Nephron progenitor cell (in vitro differentiated cells): ENCODE data around the gene MGAT3.
"Not testable (repeated sequence)": the region's sequence is repeated elsewhere in the genome, so short reads cannot be mapped to it uniquely, and the experiment has no call there.

Experiments
- DNase-seq: peaks from one replicate; pipeline ENCODE4 v3.0.0; 2021
- H3K27ac Mint-ChIP-seq: 2 replicates; pipeline ENCODE4 v1.8.0; 2021; ENCODE audit warnings: mild to moderate bottlenecking, moderate library complexity, mixed read lengths
- H3K27me3 Mint-ChIP-seq: 2 replicates; pipeline ENCODE4 v1.8.0; 2021; ENCODE audit warnings: mild to moderate bottlenecking, low read depth, mixed read lengths; ENCODE audit not compliant: poor library complexity
- H3K36me3 Mint-ChIP-seq: 2 replicates; pipeline ENCODE4 v1.8.0; 2021; ENCODE audit warnings: low read depth, mixed read lengths
- H3K4me1 Mint-ChIP-seq: 2 replicates; pipeline ENCODE4 v1.8.0; 2021; ENCODE audit warnings: mixed read lengths
- H3K4me3 Mint-ChIP-seq: 2 replicates; pipeline ENCODE4 v1.8.0; 2021; ENCODE audit warnings: mild to moderate bottlenecking, moderate library complexity, mixed read lengths
- H3K9me3 Mint-ChIP-seq: 2 replicates; pipeline ENCODE4 v1.8.0; 2021; ENCODE audit warnings: mild to moderate bottlenecking, moderate library complexity, mixed read lengths
- TF ChIP-seq, protein P1 (sequence below): fragments of 200-600 bp; sonication (generic); IDR thresholded peaks from 2 replicates; pipeline ENCODE4 v1.5.0; 2021; ENCODE audit warnings: antibody characterized with exemption

MGAT3 gene, protein sequence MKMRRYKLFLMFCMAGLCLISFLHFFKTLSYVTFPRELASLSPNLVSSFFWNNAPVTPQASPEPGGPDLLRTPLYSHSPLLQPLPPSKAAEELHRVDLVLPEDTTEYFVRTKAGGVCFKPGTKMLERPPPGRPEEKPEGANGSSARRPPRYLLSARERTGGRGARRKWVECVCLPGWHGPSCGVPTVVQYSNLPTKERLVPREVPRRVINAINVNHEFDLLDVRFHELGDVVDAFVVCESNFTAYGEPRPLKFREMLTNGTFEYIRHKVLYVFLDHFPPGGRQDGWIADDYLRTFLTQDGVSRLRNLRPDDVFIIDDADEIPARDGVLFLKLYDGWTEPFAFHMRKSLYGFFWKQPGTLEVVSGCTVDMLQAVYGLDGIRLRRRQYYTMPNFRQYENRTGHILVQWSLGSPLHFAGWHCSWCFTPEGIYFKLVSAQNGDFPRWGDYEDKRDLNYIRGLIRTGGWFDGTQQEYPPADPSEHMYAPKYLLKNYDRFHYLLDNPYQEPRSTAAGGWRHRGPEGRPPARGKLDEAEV

DNA sequence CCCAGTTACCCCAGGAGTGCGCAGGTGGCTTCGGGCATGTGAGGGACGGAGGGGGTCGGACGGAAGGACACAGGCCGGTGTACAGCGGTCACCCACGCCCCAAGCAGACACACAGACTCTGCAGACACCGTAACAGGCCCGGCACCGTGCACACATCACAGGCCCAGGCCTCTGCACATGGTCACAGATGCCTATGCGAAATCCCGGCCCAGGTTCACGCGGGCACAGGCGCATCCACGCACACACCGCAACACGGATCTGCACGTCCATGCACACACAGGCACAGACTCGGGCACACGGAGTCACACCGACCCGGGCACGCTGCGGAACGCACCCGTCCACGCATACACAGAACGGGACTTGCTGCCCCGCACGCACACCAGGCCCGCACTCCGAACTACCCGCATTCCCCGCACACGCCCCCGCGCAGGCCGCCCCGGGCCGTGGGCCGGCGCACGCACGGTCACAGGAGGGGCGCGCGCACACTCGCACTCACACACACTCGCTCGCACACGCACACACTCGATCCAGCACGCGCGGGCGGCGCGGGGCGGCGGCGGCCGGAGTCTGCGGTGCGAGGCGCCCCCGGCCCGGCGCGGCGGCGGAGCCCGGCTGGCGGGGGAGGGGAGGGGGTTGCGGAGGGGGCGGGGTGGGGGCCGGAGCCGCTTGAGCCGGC lies at the start of gene MGAT3:
Gene MGAT3 (plus strand): TSS at position 491 of the 676 bp plus-strand sequence. CDS start 30,336 bp downstream, outside the sequence.
- H3K4me3 Mint-ChIP-seq: peak within 1 kb of the TSS; percentile 81
- H3K9me3 Mint-ChIP-seq: no peaks in the 10 kb centered on the region
- TF ChIP-seq, protein P1, sequence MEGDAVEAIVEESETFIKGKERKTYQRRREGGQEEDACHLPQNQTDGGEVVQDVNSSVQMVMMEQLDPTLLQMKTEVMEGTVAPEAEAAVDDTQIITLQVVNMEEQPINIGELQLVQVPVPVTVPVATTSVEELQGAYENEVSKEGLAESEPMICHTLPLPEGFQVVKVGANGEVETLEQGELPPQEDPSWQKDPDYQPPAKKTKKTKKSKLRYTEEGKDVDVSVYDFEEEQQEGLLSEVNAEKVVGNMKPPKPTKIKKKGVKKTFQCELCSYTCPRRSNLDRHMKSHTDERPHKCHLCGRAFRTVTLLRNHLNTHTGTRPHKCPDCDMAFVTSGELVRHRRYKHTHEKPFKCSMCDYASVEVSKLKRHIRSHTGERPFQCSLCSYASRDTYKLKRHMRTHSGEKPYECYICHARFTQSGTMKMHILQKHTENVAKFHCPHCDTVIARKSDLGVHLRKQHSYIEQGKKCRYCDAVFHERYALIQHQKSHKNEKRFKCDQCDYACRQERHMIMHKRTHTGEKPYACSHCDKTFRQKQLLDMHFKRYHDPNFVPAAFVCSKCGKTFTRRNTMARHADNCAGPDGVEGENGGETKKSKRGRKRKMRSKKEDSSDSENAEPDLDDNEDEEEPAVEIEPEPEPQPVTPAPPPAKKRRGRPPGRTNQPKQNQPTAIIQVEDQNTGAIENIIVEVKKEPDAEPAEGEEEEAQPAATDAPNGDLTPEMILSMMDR: no peak
- peak; percentile 56 for DNase-seq
- peaks cover 10% of the 10 kb centered on the region for H3K27me3 Mint-ChIP-seq
- H3K4me1 Mint-ChIP-seq: peaks cover 59% of the 10 kb centered on the region
- H3K36me3 Mint-ChIP-seq: no peaks in the 10 kb centered on the region
- no peak within 1 kb of the TSS for H3K27ac Mint-ChIP-seq

DNA sequence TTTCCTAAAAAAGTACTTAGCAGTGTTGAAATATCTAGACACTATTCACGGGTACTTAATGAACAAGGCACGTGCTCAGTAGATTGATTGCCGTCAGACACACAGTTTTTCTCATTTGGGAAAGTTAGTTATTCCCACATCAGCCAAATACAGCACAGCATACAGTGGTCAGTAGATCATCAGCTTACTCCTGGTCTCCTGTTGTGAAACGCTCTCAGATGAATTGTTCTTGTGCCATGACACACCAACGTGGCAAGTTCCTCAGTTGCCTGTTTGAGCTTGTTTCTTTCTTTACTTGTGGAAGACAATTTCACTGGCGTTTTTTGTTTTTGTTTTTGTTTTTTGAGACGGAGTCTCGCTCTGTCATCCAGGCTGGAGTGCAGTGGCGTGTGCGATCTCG lies 48.6 kb upstream of the MGAT3 start:
- DNase-seq: no peak
- H3K27me3 Mint-ChIP-seq: no peaks in the 10 kb centered on the region
- H3K9me3 Mint-ChIP-seq: no peaks in the 10 kb centered on the region
- peaks cover 42% of the 10 kb centered on the region for H3K4me1 Mint-ChIP-seq
- TF ChIP-seq, protein P1: no peak
- peaks cover 27% of the 10 kb centered on the region for H3K36me3 Mint-ChIP-seq
- no peak overlapping the region for H3K27ac Mint-ChIP-seq
- no peak overlapping the region for H3K4me3 Mint-ChIP-seq

DNA sequence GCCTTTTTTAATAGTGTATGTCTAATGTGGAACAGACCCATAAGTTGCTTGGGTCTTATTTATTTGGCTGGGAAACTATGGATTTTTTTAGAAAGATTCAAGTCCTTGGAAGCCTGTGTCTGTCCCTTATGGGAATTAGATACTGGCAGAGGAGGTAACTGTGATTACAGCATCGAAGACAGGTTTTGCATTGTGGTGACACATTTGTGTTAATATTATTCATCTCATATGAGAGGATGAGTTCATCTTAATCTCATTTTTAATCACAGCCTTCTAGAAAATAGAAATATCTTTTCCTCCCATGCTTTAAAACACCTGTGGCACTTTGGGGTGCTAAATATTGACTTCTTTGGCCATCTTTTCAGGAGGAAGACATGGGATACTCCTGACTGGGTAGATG lies 48.0 kb upstream of the MGAT3 start:
- H3K4me1 Mint-ChIP-seq: peaks cover 49% of the 10 kb centered on the region
- H3K27me3 Mint-ChIP-seq: no peaks in the 10 kb centered on the region
- H3K36me3 Mint-ChIP-seq: peaks cover 23% of the 10 kb centered on the region
- TF ChIP-seq, protein P1: no peak
- peak overlapping the region; percentile 75 for H3K27ac Mint-ChIP-seq
- DNase-seq: no peak
- no peak overlapping the region for H3K4me3 Mint-ChIP-seq
- H3K9me3 Mint-ChIP-seq: no peaks in the 10 kb centered on the region

DNA sequence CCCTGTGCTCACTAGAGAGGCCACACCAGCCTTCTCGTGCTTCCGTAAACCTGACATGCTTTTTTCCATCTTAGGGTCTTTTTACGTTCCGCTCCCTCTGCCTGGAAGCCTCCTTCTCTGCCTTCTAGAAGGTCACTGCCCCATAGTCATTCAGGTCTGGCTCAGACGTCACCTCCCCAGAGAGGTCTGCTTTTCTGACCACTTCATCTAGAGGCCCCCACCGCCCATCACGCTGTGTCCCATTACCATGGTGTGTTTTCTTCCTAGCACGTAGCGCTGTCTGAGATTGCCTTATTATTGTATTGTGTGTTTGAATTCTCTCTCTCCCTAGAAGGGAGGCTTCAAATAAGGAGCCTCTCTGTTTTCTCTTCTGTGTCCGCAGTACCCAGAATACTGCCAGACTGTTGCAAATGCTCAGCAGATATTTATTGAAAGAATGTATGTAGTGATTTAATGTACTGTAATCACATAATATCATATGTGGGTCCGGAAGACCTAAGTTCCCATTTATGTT lies 47.2 kb upstream of the MGAT3 start:
- no peak for DNase-seq
- TF ChIP-seq, protein P1: no peak
- Mint-ChIP-seq H3K9me3 (no peaks in the 10 kb centered on the region), H3K4me3 (no peak overlapping the region), H3K36me3 (peaks cover 20% of the 10 kb centered on the region), H3K4me1 (peaks cover 52% of the 10 kb centered on the region), H3K27me3 (no peaks in the 10 kb centered on the region), H3K27ac (peak overlapping the region; percentile 75)

DNA sequence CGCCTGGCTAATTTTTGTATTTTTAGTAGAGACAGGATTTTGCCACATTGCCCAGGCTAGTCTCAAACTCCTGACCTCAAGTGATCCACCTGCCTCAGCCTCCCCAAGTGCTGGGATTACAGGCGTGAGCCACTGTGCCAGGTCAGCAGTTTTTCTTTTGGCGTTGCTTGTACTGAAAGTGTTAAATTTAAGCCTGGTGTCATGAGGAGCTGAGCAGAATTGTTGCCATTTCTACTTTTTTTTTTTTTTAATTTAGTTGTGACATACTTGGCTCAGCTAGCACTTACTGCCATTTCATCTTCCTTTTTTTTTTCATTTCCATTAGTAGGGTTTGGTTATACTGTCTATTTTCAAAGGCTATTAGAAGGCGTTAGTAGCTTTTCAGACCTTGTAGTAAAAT lies 46.5 kb upstream of the MGAT3 start:
- DNase-seq: no peak
- H3K27ac Mint-ChIP-seq: no peak overlapping the region
- peaks cover 20% of the 10 kb centered on the region for H3K36me3 Mint-ChIP-seq
- no peak overlapping the region for H3K4me3 Mint-ChIP-seq
- peaks cover 47% of the 10 kb centered on the region for H3K4me1 Mint-ChIP-seq
- H3K27me3 Mint-ChIP-seq: no peaks in the 10 kb centered on the region
- TF ChIP-seq, protein P1: no peak
- H3K9me3 Mint-ChIP-seq: no peaks in the 10 kb centered on the region

DNA sequence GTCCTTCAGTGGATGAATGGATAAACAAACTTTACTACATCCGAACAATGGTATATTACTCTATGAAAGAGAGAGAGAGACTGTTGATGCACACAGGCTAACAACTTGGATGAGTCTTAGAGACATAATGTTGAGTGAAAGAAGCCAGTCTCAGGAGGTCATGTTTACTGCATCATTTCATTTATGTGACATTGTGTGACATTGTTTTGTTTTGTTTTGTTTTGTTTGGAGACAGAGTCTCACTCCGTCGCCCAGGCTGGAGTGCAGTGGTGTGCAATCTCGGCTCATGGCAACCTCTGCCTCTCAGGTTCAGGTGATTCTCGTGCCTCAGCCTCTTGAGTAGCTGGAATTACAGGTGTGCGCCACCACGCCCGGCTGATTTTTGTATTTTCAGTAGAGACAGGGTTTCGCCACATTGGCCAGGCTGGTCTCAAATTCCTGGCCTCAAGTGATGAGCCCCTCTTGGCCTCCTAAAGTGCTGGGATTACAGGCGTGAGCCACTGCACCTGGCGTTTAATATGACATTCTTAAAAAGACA lies 44.9 kb upstream of the MGAT3 start:
- not testable (repeated sequence) for H3K27me3 Mint-ChIP-seq, H3K9me3 Mint-ChIP-seq, H3K27ac Mint-ChIP-seq, H3K4me3 Mint-ChIP-seq, DNase-seq
- Mint-ChIP-seq H3K4me1 (peaks cover 37% of the 10 kb centered on the region), H3K36me3 (peaks cover 19% of the 10 kb centered on the region)

DNA sequence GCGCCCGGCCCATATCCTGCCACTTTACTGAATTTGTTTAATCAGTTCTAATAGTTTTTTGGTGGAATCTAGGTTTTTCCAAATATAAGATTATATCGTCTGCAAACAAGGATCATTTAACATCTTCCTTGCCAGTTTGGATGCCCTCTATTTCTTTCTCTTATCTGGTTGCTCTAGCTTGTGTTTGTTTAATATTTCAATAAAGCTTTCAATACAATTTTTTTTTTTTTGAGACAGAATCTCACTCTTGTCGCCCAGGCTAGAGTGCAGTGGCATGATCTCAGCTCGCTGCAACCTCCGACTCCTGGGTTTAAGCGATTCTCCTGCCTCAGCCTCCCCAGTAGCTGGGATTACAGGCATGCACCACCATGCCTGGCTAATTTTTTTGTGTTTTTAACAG lies 43.6 kb upstream of the MGAT3 start:
- Mint-ChIP-seq H3K36me3 (peaks cover 21% of the 10 kb centered on the region), H3K27ac (peak overlapping the region; percentile 44), H3K4me1 (peaks cover 32% of the 10 kb centered on the region)
- not testable (repeated sequence) for H3K4me3 Mint-ChIP-seq, H3K27me3 Mint-ChIP-seq, H3K9me3 Mint-ChIP-seq, DNase-seq
